Psoas muscle (tissue), 8 donors: Measurements from ENCODE around the gene SMARCB1. TPM values are rescaled to one million over a fixed set of nuclear protein-coding genes. Genes with fewer than 3 reads are reported as not detected.

Experiments used
- ATAC-seq, 4 donors: fragments of 200-7000 bp; cut with Tn5 transposase; one replicate each; pipeline ENCODE4 v1.9.1; 2020; ENCODE audit warnings: moderate library complexity in 3 of 4, mild to moderate bottlenecking in 2 of 4
- DNase-seq, 2 donors: peaks; one replicate each; pipeline ENCODE4 v3.0.0-alpha.2; 2020
- H3K27ac ChIP-seq: fragments of 200-600 bp; one replicate; pipeline ENCODE4 v1.8.0; 2022
- H3K27me3 ChIP-seq, 3 donors: fragments of 200-600 bp in 1 of 3; one replicate each; pipeline versions ENCODE4 v1.6.1 to v1.8.0; 2013 to 2022; ENCODE audit warnings: low read length in 2 of 3, mild to moderate bottlenecking in 2 of 3, moderate library complexity in 1 of 3; ENCODE audit not compliant: insufficient read depth in 3 of 3
- H3K36me3 ChIP-seq, 2 donors: fragments of 200-600 bp in 1 of 2; one replicate each; pipeline versions ENCODE4 v1.6.1 to v1.8.0; 2013 to 2022; ENCODE audit warnings: low read depth in 1 of 2, mild to moderate bottlenecking in 1 of 2, moderate library complexity in 1 of 2; ENCODE audit not compliant: insufficient read depth in 1 of 2
- H3K4me1 ChIP-seq: fragments of 200-600 bp; one replicate; pipeline ENCODE4 v1.8.0; 2022
- H3K4me3 ChIP-seq: fragments of 200-600 bp; one replicate; pipeline ENCODE4 v1.8.0; 2022; ENCODE audit warnings: mild to moderate bottlenecking
- H3K9me3 ChIP-seq: fragments of 200-600 bp; one replicate; pipeline ENCODE4 v1.8.0; 2022
- CTCF ChIP-seq: fragments of 200-600 bp; IDR thresholded peaks from one replicate; pipeline ENCODE4 v1.8.0; 2022; ENCODE audit warnings: antibody characterized with exemption
- WGBS, 3 donors: extraction: QIAGEN DNeasy Blood & Tissue Kit; methylation state at CpG; one replicate each; pipeline versions ENCODE4 v1.1.6 to v1.1.7; 2013; 5-methylcytosine and 5-hydroxymethylcytosine counted together
- intact Hi-C, 2 donors: fragments of 100-400 bp; cut with DNase I; formaldehyde crosslinking; loops; one replicate each; pipeline versions ENCODE4 v1.11.0 to v1.14.2; 2022
- polyA plus RNA-seq, 3 donors: library from polyadenylated mRNA; stranded (reverse); fragments of 200-250 nt; gene quantifications; one replicate each; pipeline ENCODE4 v1.2.3, GENCODE V29; 2013
- total RNA-seq, 4 donors: library from RNA; stranded (reverse); fragmentation: NEBNext Ultra II Directional in 2 of 4; extraction: Animal tissue kit (Norgen Biotek cat#: 25700) in 2 of 4; gene quantifications; one replicate each; pipeline versions ENCODE4 v1.2.1 to v1.2.4, GENCODE V29; 2021 to 2023
- donor health status: healthy with polysubstance abuse.
- donor health status: DM: no; HTN: no; CAD: no; lungs with moderate emphysema.
- donor health status: Bipolar disorder and iron deficiency.
- donor health status: healthy.
- donor health status: DM: yes; HTN: yes; CAD: no.
- donor health status: DM: no; HTN: no; CAD: no.
- donor health status: DM: no; HTN: no; CAD: no.
- donor health status: DM: yes; HTN: yes; CAD: no.

SMARCB1 gene
- total and polyA plus RNA-seq, 7 donors: 20.7 to 76.6 (median 38.4) TPM

DNA sequence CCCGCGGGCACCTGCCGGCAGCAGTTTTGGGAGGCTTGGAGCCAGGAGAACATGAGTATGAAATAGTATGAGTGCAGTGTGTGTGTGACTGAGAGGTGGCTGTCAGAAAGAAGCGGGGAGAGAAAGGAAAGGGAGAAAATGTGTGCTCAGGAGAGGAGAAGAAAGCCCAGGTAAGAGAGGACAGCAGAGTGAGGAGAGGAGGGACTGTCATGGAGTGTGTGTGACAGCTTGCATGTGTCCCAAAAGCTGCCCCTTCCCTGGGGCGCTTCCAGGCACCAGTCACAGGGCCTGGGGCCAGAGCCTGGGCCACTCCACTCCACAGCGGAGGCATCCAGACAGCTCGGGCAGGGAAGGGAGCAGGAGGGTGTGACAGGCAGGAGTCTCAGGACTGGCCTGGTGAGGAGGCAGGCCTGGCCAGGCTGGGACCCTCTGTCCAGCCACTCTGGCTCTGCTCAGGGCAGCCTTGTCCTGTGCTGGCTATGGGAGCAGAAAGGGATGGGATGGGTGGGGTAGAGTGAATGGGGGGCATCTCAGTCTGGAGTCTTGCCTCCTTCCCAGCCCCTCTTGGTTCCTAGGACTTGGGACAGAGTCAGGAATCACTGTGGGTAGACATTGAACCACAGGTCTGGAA lies 13.2 kb upstream of the SMARCB1 start:
- peak overlapping the region; percentile 68 for H3K4me3 ChIP-seq
- DNase-seq: no peak
- intact Hi-C loops: no loop called here
- peaks cover 14% of the 10 kb centered on the region for H3K4me1 ChIP-seq
- ATAC-seq: no peak
- TF ChIP-seq CTCF: no peak
- H3K9me3 ChIP-seq: no peaks in the 10 kb centered on the region
- WGBS, 3 donors: 56 to 68% (median 66%) methylated on average over 5 to 7 of the region's 7 CpGs
- H3K36me3 ChIP-seq: no peaks in the 10 kb centered on the region
- H3K27ac ChIP-seq: no peak overlapping the region
- no peaks in the 10 kb centered on the region for H3K27me3 ChIP-seq

- no peak overlapping the region for H3K27ac ChIP-seq
- DNase-seq: no peak
- H3K4me1 ChIP-seq: peaks cover 10% of the 10 kb centered on the region
- H3K4me3 ChIP-seq: no peak overlapping the region
- no peak for TF ChIP-seq CTCF
- no peak for ATAC-seq
- no peaks in the 10 kb centered on the region for H3K9me3 ChIP-seq
- H3K27me3 ChIP-seq: no peaks in the 10 kb centered on the region
- 80 to 82% (median 82%) methylated on average over 12 of the region's 12 CpGs for WGBS, 3 donors
- no peaks in the 10 kb centered on the region for H3K36me3 ChIP-seq
- intact Hi-C loops: no loop called here
Observed at GRCh38 chr22:23774114-23774921, 12.4 kb upstream of the SMARCB1 start.

DNA sequence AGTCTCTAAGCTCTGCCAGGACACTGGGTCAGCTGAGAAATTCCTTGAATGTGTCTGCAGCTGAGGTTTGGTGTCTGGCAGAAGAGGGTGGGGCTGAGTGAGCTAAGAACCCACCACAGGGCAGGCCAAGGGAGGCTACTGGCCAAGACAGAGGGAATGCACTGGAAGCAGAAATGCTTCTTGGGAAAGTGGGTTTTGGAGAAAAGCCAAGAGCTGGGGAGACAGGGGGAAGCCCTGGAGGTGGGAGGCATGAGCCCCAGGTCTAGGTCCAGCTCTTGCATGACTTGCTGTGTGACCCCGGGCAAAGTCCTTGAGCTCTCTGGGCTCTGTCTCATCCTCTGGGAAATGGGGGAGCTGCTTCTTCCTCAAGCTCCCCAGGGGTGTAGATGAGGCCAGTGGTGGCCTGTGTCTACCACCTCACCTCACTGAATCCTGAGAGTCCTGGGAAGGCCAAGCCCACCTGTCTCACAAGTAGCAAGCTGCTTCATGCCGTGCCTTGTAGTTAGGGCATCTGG lies 11.8 kb upstream of the SMARCB1 start:
- Histone ChIP-seq H3K36me3 (no peaks in the 10 kb centered on the region), H3K27ac (no peak overlapping the region), H3K4me1 (peaks cover 10% of the 10 kb centered on the region), H3K27me3 (no peaks in the 10 kb centered on the region), H3K9me3 (no peaks in the 10 kb centered on the region), H3K4me3 (no peak overlapping the region)
- no peak for TF ChIP-seq CTCF
- no peak for DNase-seq
- WGBS, 3 donors: 60 to 92% (median 74%) methylated on average over 2 of the region's 2 CpGs
- ATAC-seq: no peak
- intact Hi-C loops: no loop called here

GRCh38 chr22:23775779-23776375 lies 10.9 kb upstream of the SMARCB1 start:
- TF ChIP-seq CTCF: no peak
- no peak for DNase-seq
- no peak for ATAC-seq
- no peaks in the 10 kb centered on the region for H3K36me3 ChIP-seq
- H3K27me3 ChIP-seq: no peaks in the 10 kb centered on the region
- peaks cover 10% of the 10 kb centered on the region for H3K4me1 ChIP-seq
- no peak overlapping the region for H3K4me3 ChIP-seq
- intact Hi-C loops: no loop called here
- WGBS, 3 donors: 80 to 90% (median 83%) methylated on average over 3 of the region's 3 CpGs
- no peaks in the 10 kb centered on the region for H3K9me3 ChIP-seq
- H3K27ac ChIP-seq: no peak overlapping the region
